Cardiac muscle cell (in vitro differentiated cells and primary cell): ENCODE results near the gene CCDC40. TPM values are rescaled to one million over a fixed set of nuclear protein-coding genes. Genes with fewer than 3 reads are reported as not detected.

ENCODE experiments used
- DNase-seq, 2 donors: peaks; one replicate each; pipeline versions ENCODE4 v3.0.0 to v3.0.0-alpha.2; 2010 to 2017; ENCODE audit warnings: low read depth in 1 of 2, low spot score in 1 of 2
- H3K27ac ChIP-seq: fragments of 200-600 bp; sonication (generic); 2 replicates; pipeline ENCODE4 v1.5.1; 2016
- H3K27me3 ChIP-seq: fragments of 200-600 bp; sonication (generic); 2 replicates; pipeline ENCODE4 v1.6.0; 2016; ENCODE audit warnings: control low read depth
- H3K36me3 ChIP-seq: fragments of 200-600 bp; sonication (generic); 2 replicates; pipeline ENCODE4 v1.5.1; 2016; ENCODE audit warnings: control low read depth
- H3K4me1 ChIP-seq: fragments of 200-600 bp; sonication (generic); 2 replicates; pipeline ENCODE4 v1.8.1; 2017; ENCODE audit warnings: low read depth, mild to moderate bottlenecking, mixed run types
- H3K4me3 ChIP-seq: fragments of 200-600 bp; sonication (generic); 2 replicates; pipeline ENCODE4 v1.5.1; 2016; ENCODE audit warnings: mild to moderate bottlenecking
- H3K9me3 ChIP-seq: fragments of 200-600 bp; sonication (generic); 2 replicates; pipeline ENCODE4 v1.5.1; 2017; ENCODE audit warnings: low read depth, mild to moderate bottlenecking, control low read depth
- CTCF ChIP-seq: IDR thresholded peaks from 2 replicates; pipeline ENCODE4 v1.5.1; 2012; ENCODE audit warnings: low read depth, mild to moderate bottlenecking, low read length
- polyA plus RNA-seq: library from polyadenylated mRNA; unstranded; fragments of >200 nt; fragmentation: Nextera tagmentation; extraction: Ambion mirVana; gene quantifications from 2 replicates; pipeline ENCODE4 v1.2.1, GENCODE V29; 2016
- total RNA-seq: library from RNA; depleted of rRNA; stranded (reverse); fragments of >200 nt; gene quantifications from 2 replicates; pipeline ENCODE4 v1.2.3, GENCODE V29; 2016

Gene CCDC40
- total and polyA plus RNA-seq, 2 experiments from 2014 or later = 11.3 to 12.2 TPM

GRCh38 chr17:80113033-80113484 lies 76.6 kb downstream of the CCDC40 start:
- Histone ChIP-seq H3K9me3 (no peaks in the 10 kb centered on the region), H3K36me3 (no peaks in the 10 kb centered on the region), H3K4me1 (no peaks in the 10 kb centered on the region), H3K27me3 (no peaks in the 10 kb centered on the region), H3K27ac (no peak overlapping the region), H3K4me3 (no peak overlapping the region)
- no peak for DNase-seq
- TF ChIP-seq CTCF = no peak

GRCh38 chr17:80114758-80115157 lies 78.3 kb downstream of the CCDC40 start:
- no peaks in the 10 kb centered on the region for H3K9me3 ChIP-seq
- no peaks in the 10 kb centered on the region for H3K36me3 ChIP-seq
- no peak for TF ChIP-seq CTCF
- no peak for DNase-seq
- H3K4me1 ChIP-seq = no peaks in the 10 kb centered on the region
- no peaks in the 10 kb centered on the region for H3K27me3 ChIP-seq
- H3K27ac ChIP-seq = no peak overlapping the region
- no peak overlapping the region for H3K4me3 ChIP-seq

GRCh38 chr17:80115159-80115558 lies 78.7 kb downstream of the CCDC40 start:
- no peaks in the 10 kb centered on the region for H3K36me3 ChIP-seq
- no peak overlapping the region for H3K27ac ChIP-seq
- H3K27me3 ChIP-seq = no peaks in the 10 kb centered on the region
- DNase-seq = no peak
- H3K9me3 ChIP-seq = no peaks in the 10 kb centered on the region
- no peak for TF ChIP-seq CTCF
- H3K4me1 ChIP-seq = no peaks in the 10 kb centered on the region
- no peak overlapping the region for H3K4me3 ChIP-seq

GRCh38 chr17:80116276-80116920 lies 80.0 kb downstream of the CCDC40 start:
- Histone ChIP-seq H3K27ac (no peak overlapping the region), H3K4me1 (no peaks in the 10 kb centered on the region), H3K9me3 (no peaks in the 10 kb centered on the region), H3K4me3 (no peak overlapping the region), H3K36me3 (no peaks in the 10 kb centered on the region), H3K27me3 (no peaks in the 10 kb centered on the region)
- no peak for DNase-seq
- TF ChIP-seq CTCF = no peak

- TF ChIP-seq CTCF = no peak
- Histone ChIP-seq H3K4me3 (no peak overlapping the region), H3K27me3 (no peaks in the 10 kb centered on the region), H3K9me3 (no peaks in the 10 kb centered on the region), H3K4me1 (no peaks in the 10 kb centered on the region), H3K27ac (no peak overlapping the region), H3K36me3 (no peaks in the 10 kb centered on the region)
- no peak for DNase-seq
Measured at GRCh38 chr17:80116921-80117380, 80.5 kb downstream of the CCDC40 start.
